GM21737 (cell line): ENCODE results near the gene MEGF8.

Experiments
- ATAC-seq: cut with Tn5 transposase; IDR thresholded peaks from one replicate; pipeline ENCODE4 v1.9.1; 2021; ENCODE audit warnings: mild to moderate bottlenecking, moderate library complexity; ENCODE audit not compliant: unreplicated experiment

Gene MEGF8

GRCh38 chr19:42378225-42379215 is 53.1 kb downstream of the MEGF8 start:
- no peak for ATAC-seq

GRCh38 chr19:42380155-42380554 is 54.7 kb downstream of the MEGF8 start:
- ATAC-seq = no peak

- no peak for ATAC-seq
These were observed 61.7 kb downstream of the MEGF8 start for GRCh38 chr19:42386974-42387707.

GRCh38 chr19:42388851-42389489 is 63.5 kb downstream of the MEGF8 start:
- no peak for ATAC-seq

DNA sequence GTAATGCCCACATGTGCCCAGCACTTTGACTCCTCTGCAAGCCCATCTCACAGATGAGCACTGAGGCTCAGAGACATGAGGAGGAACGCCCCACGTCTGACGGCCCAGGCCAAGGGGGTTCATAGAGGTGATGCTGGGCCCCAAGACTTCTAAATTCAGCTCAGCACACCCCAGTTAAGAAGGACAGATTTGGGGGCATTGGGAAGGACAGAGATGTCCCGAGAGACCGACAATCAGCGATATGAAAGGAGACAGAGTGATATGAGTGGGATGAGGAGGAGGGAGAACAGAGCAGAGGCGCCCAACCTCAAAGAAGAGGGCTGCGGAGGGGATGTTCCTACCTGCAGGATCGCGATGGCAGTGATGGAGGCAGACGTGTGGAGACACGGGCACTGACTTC is 64.5 kb downstream of the MEGF8 start, which contains the start of gene CNFN:
Gene CNFN, minus strand, starts transcription at position 399 of the 400 bp plus-strand sequence. CDS start 1,260 bp downstream, outside the sequence.
- no peak for ATAC-seq

DNA sequence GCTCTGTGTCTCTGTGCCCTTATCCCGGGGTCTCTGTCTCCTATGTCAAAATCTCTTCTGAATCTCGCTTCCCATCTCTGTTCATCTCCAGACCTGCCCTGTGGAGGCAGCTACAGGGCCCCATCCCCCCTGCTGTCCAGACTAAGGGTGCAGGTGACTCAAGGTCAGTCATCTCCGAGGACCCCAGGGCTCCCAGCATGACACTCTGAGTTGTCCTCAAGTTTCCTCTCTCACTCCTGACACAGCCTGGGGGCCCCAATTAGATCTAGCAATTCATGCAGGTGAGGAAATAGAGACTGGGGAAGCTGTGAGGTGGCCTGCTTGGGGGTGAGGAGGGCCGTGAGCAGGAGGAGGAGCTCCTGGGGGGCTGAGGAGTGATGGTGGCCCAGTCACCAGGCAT is 66.7 kb downstream of the MEGF8 start:
- no peak for ATAC-seq

DNA sequence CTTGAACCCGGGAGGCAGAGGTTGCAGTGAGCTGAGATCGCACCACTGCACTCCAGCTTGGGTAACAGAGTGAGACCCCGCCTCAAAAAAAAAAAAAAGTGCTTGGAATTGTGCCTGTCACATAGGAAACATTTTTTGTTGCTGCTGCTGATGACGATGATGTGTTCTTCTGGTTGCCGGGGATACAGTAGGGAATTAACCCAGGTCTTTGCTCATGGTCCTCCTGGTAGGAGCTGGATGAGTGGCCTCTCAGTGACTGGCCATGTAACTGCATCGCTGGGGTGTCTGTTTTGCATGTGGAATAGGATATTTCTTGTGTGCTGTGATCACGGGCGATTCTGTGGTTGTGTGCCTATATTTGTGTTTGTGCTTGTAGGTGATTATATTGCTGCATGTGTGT is 69.3 kb downstream of the MEGF8 start:
- ATAC-seq = no peak

DNA sequence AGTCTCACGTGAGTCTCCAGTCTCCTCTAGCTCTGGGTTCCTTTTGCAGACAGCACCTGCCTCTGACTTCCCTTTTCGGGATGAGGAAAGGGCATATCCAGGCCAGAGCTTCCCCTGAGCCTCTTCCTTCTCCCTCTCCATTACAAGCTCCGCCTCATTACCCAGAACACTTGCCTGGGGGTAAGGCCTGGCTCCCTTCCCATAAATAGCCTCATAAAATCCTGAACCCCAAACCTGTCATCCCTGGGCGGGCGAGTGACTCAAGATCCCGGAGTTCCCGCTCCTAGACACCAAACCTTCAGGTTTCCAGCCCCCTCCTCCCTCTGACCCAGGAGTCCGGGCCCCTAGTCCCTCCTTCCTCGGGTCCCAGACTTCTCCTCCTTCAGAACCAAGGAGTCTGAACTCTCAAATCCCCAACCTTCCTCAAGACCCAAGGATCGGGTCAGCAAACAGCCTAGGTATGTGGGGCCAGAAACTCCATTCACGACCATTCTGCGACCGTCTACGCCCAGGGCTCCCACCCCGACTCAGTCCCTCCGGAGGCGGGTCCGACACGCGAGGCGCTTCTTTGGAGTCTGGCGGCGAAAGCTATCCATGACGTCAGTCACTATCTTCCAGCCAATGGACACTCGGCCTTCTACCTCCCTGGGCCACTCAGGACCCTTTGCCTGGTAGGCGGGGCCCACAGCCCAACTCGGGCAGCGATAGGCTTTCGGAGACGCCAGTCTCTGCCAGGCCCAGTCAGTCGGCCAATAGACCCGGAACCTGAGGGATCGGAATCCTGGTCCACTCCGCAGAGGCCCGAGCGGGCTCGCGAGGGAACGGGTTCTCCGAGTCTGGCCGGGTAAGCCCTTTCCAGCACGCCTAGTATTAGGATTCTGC is 71.2 kb downstream of the MEGF8 start:
- ATAC-seq = peak; percentile 96

- no peak for ATAC-seq
These were observed 72.1 kb downstream of the MEGF8 start for GRCh38 chr19:42397263-42398166.

GRCh38 chr19:42400404-42400803 is 75.0 kb downstream of the MEGF8 start:
- ATAC-seq = no peak

DNA sequence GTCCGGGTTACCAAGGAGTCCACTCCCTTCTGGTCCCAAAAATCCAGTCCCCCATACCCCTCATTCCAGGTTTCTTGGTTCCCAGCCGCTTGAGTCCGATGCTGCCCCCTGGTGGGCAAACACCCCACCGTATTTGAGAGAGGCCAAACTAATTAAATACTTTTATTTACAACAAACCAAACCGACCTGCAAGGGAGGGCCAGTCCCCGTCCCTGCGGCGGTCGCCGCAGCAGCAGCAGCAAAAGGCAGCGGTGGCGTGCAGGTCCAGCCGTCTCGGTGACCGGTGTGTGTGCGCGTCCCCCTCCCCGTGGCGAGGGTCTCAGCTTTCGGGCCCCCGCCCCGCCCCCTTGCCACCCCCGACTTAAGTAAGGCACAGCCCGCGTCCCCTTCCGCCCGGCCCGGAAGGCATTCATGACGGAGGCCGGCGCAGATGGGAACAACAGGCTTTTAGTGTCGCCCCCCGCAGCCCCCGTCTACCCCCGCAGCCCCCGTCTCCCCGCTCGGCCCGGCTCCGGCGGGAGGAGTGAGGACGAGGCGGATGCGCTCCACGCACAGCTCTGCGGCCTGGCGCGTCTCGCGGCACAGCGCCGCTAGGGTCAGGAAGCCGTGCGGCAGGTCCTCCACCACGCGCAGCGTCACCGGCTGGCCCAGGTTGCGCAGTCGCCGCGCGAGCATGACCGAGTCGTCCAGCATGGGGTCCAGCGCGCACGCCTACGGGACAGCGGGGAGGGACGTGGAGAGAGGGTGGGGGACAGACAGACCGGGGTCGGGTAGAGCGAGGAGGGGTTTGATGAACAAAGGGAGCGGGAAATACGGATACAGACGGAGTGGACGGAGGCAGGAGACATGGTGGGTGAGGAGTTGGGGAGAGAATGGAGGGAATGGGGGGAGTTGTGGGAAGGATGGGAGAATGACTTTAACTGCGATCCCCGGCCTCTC is 76.2 kb downstream of the MEGF8 start:
- no peak for ATAC-seq

GRCh38 chr19:42402376-42403116 is 77.1 kb downstream of the MEGF8 start:
- no peak for ATAC-seq

DNA sequence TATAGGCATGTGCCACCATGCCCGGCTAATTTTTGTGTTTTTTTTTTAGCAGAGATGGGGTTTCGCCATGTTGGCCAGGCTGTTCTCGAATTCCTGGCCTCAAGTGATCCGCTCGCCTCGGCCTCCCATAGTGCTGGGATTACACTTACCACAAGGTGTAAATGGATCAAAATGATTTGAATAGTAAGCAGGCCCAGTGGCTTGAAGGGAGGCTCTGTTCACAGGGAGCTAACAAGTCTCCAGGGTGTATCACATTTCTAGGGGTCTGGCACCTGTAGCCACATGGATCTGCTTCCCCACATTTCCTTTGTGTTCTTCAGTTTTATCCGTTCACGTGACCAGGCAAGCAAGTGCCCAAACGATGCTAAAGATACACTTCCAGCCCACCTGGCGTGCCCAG is 78.2 kb downstream of the MEGF8 start:
- ATAC-seq = no peak

GRCh38 chr19:42406111-42406510 is 80.7 kb downstream of the MEGF8 start:
- ATAC-seq = no peak

DNA sequence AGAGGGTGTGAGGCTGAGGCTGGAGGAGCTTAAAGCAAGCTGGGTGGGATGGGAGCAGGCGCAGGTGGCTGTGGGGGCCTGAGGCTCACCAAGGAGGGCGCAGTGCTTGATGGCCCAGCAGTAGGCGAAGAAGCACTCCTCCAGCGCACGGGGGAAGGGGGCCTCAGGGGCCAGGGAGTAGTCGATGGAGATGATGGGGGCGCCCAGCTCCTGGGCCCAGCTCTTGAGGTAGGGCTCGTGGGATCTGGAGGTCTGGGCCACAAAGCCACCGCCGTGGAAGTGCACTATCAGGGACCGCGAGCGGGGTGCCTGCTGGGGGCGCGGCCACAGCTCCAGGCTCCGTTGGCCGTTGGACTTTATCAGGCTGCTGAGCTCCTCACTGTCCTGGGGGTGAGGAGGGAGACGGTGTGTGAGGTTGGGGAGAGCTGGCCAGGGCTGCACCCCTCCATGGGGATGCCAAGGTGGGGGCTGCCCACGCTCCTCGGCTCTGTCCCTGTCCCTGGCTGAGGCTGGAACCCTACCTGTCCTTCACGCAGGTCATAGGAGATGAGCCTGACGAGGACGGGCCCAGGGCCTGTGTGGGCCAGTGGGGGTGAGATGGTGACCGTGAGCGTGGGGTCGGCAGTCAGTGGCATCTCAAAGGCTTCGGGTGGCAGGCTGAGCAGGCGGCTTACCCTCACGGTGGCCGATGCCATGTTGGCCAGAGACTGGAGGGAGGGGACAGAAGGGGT is 81.8 kb downstream of the MEGF8 start:
- no peak for ATAC-seq

GRCh38 chr19:42407816-42408175 is 82.4 kb downstream of the MEGF8 start:
- ATAC-seq = no peak

DNA sequence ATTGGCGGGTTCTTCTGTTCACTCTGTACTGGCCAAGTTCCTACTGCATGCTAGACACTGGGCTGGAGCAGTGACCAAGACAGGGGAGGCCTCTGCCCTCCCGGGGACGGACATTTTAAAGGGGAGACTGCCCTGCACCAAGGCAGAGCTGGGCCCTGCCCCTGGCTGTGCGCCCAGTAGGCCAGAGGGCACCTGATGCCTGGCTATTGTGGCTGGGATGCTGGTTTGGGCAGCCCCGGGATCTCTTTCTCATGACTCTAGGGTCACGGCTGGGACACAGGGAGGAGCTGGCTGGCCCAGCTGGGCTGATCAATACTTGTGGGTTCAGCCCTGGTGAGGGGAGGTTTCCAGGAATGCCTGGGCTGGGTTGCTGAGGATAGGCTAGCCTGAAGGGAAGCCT is 84.0 kb downstream of the MEGF8 start:
- ATAC-seq = no peak
